ENCODE measurements around the gene CREB3L2. TPM values are rescaled to one million over a fixed set of nuclear protein-coding genes. Genes with fewer than 3 reads are reported as not detected.
A peak's percentile ranks its signal among the peaks of the same experiment; 100 is the strongest.

Gene CREB3L2
- polyA plus RNA-seq, 2 of the 4 experiments (the other 2 are of a cell fraction): 16.3 to 32.2 TPM

- TF ChIP-seq CHD4 (IDR thresholded peaks at IDR 0.05; ENCODE audit: borderline replicate concordance): no peak
- no peak for TF ChIP-seq HOXA7 (CRISPR knock-in tag; IDR thresholded peaks at IDR 0.05)
- no peak for TF ChIP-seq MYC (IDR thresholded peaks at IDR 0.05; ENCODE audit: borderline replicate concordance, low read length)
- no peak for TF ChIP-seq HDAC2 (IDR thresholded peaks at IDR 0.05)
- TF ChIP-seq RARB (CRISPR knock-in tag; IDR thresholded peaks at IDR 0.05): no peak
- TF ChIP-seq, protein P1, sequence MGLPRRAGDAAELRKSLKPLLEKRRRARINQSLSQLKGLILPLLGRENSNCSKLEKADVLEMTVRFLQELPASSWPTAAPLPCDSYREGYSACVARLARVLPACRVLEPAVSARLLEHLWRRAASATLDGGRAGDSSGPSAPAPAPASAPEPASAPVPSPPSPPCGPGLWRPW (IDR thresholded peaks at IDR 0.05): no peak
- TF ChIP-seq, protein P2, sequence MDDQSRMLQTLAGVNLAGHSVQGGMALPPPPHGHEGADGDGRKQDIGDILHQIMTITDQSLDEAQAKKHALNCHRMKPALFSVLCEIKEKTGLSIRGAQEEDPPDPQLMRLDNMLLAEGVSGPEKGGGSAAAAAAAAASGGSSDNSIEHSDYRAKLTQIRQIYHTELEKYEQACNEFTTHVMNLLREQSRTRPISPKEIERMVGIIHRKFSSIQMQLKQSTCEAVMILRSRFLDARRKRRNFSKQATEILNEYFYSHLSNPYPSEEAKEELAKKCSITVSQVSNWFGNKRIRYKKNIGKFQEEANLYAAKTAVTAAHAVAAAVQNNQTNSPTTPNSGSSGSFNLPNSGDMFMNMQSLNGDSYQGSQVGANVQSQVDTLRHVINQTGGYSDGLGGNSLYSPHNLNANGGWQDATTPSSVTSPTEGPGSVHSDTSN (IDR thresholded peaks at IDR 0.05): no peak
These were observed 76.8 kb downstream of the CREB3L2 start (continued) for GRCh38 chr7:137925091-137925490.

DNA sequence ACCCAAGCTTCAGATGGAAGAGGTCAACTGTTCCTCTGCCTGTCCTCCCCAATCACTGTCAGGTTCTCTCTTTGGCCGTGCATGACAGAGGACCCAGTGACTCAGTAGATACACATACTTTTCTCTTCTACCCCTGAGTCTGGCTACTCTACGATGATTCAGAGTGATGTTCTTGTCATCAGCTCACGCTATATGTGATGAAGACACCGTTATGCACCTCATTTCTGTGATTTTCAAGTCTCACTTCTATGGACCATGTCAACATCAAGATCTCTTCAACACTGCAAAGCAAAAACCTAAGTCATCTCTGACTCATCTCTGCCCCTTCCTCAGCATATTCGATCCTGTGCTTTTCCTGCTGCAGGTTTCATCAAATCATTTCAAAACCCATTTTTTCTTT, 78.5 kb downstream of the CREB3L2 start:
- FAIRE-seq (no peak), DNase-seq (ENCODE audit: low read depth in 1 of 2, low spot score in 1 of 2) (peak; percentile 15 to 55), ATAC-seq (peak; percentile 93 to 95)
- Histone ChIP-seq H3K4me3 (no peak overlapping the region), H3K4me1 (peaks cover 22% of the 10 kb centered on the region), H3K4me2 (peak overlapping the region; percentile 8), H3K27ac (peak overlapping the region in 1 of 2 experiments; percentile 70; a peak in 4 of 6 replicates), H3K9me3 (no peaks in the 10 kb centered on the region)
- TF ChIP-seq JUNB (IDR thresholded peaks at IDR 0.05): 0 out of 2 replicates have a peak, but pooled peaks have one; percentile 21
- no peak for TF ChIP-seq BHLHE40 (IDR thresholded peaks at IDR 0.05; ENCODE audit: low read depth, low read length)
- TF ChIP-seq RARB (CRISPR knock-in tag; IDR thresholded peaks at IDR 0.05): no peak
- no peak for TF ChIP-seq ZNF302 (CRISPR knock-in tag; IDR thresholded peaks at IDR 0.05)
- TF ChIP-seq CBX8 (IDR thresholded peaks at IDR 0.05): no peak
- peak; percentile 17 for TF ChIP-seq MAFK (IDR thresholded peaks at IDR 0.05; ENCODE audit: partially characterized antibody)
- TF ChIP-seq USF2 (IDR thresholded peaks at IDR 0.05): no peak
- no peak for TF ChIP-seq HOXB5 (CRISPR knock-in tag; IDR thresholded peaks at IDR 0.05)
- TF ChIP-seq TP53 (CRISPR knock-in tag; IDR thresholded peaks at IDR 0.05): no peak
- TF ChIP-seq FOSL2 (IDR thresholded peaks at IDR 0.05): no peak
- TF ChIP-seq FOSL2 (CRISPR knock-in tag; IDR thresholded peaks at IDR 0.05): peak; percentile 68
- TF ChIP-seq, protein P3, sequence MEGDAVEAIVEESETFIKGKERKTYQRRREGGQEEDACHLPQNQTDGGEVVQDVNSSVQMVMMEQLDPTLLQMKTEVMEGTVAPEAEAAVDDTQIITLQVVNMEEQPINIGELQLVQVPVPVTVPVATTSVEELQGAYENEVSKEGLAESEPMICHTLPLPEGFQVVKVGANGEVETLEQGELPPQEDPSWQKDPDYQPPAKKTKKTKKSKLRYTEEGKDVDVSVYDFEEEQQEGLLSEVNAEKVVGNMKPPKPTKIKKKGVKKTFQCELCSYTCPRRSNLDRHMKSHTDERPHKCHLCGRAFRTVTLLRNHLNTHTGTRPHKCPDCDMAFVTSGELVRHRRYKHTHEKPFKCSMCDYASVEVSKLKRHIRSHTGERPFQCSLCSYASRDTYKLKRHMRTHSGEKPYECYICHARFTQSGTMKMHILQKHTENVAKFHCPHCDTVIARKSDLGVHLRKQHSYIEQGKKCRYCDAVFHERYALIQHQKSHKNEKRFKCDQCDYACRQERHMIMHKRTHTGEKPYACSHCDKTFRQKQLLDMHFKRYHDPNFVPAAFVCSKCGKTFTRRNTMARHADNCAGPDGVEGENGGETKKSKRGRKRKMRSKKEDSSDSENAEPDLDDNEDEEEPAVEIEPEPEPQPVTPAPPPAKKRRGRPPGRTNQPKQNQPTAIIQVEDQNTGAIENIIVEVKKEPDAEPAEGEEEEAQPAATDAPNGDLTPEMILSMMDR (IDR thresholded peaks at IDR 0.05): no peak
- POLR2A ChIA-PET: no interaction called here
- 11% methylated on average over 5 of the region's 5 CpGs for WGBS (ENCODE audit: missing lambda C conversion rate)
- CTCF ChIA-PET: interaction anchor here (0.8 to 2.6 kb wide), 6 partner anchors 9 to 268 kb away, joined by 3 to 13 read pairs (median 4); partner anchors contain the start of gene CREB3L2

GRCh38 chr7:137920637-137921399, 81.1 kb downstream of the CREB3L2 start:
- TF ChIP-seq RCOR1 (IDR thresholded peaks at IDR 0.05; ENCODE audit: low read depth, low read length) (no peak), KDM5A (IDR thresholded peaks at IDR 0.05) (no peak), SREBF2 (IDR thresholded peaks at IDR 0.05) (no peak), RFX5 (IDR thresholded peaks at IDR 0.05) (no peak)
- no peak overlapping the region for H3K4me2 ChIP-seq
- DNase-seq (ENCODE audit: low read depth in 1 of 2, low spot score in 1 of 2) (no peak), ATAC-seq (no peak), FAIRE-seq (no peak)
- 87% methylated on average over 6 of the region's 6 CpGs for WGBS (ENCODE audit: missing lambda C conversion rate)
- CTCF ChIA-PET: interaction anchor here (0.7 to 2.5 kb wide), 9 partner anchors 10 to 265 kb away, joined by 3 to 18 read pairs (median 4); partner anchors contain the start of gene CREB3L2
- H3K27ac ChIP-seq: peak overlapping the region in 1 of 2 experiments; percentile 42; a peak in 2 of 6 replicates
- H3K4me1 ChIP-seq: peaks cover 22% of the 10 kb centered on the region
- POLR2A ChIA-PET: no interaction called here
- H3K4me3 ChIP-seq: no peak overlapping the region
- H3K9me3 ChIP-seq: no peaks in the 10 kb centered on the region

All from A549 (cell line).